A549 (cell line): ENCODE measurements around the gene LMNB1. TPM values are rescaled to one million over a fixed set of nuclear protein-coding genes. Genes with fewer than 3 reads are reported as not detected.

Experiments used
- ATAC-seq, 2 experiments: fragments of 200-7000 bp in 1 of 2; fragments of >200 bp in 1 of 2; cut with Nextera tagmentation in 1 of 2; cut with Tn5 transposase in 1 of 2; 3 replicates each; pipeline versions ENCODE4 v1.8.0 to v1.9.1; 2018 to 2020; ENCODE audit warnings: mild to moderate bottlenecking in 1 of 2, moderate library complexity in 1 of 2
- CTCF ChIA-PET: fragments of 300-600 bp; sonication (Branson Sonifier 250); formaldehyde crosslinking; extraction: SDS; loops from one replicate; lab custom pipeline; 2021; ENCODE audit warnings: antibody characterized with exemption, inconsistent platforms; lab: Yijun Ruan, JAX
- POLR2A ChIA-PET: fragments of 350-600 bp; formaldehyde crosslinking; extraction: SDS; loops from one replicate; lab custom pipeline; 2021; ENCODE audit warnings: antibody characterized with exemption, inconsistent platforms; lab: Yijun Ruan, JAX
- DNase-seq, 2 experiments: peaks; one replicate each; pipeline versions ENCODE4 v3.0.0 to v3.0.0-alpha.2; 2011 to 2016; ENCODE audit warnings: low read depth in 1 of 2, low spot score in 1 of 2
- FAIRE-seq: peaks from 2 replicates; lab custom pipeline; 2011; peaks lifted over from hg19 to GRCh38; lab: Jason Lieb, UNC
- H3K27ac ChIP-seq, 2 experiments: fragments of >200 bp; sonication (Bioruptor Twin); formaldehyde crosslinking; 3 replicates each; pipeline ENCODE4 v1.5.1; 2016 to 2017
- H3K4me1 ChIP-seq: fragments of >200 bp; sonication (Bioruptor Twin); formaldehyde crosslinking; 3 replicates; pipeline ENCODE4 v1.6.1; 2016
- H3K4me2 ChIP-seq: fragments of >200 bp; sonication (Bioruptor Twin); formaldehyde crosslinking; 3 replicates; pipeline ENCODE4 v1.6.1; 2016
- H3K4me3 ChIP-seq: fragments of >200 bp; sonication (Bioruptor Twin); formaldehyde crosslinking; 3 replicates; pipeline ENCODE4 v1.5.1; 2016
- H3K9me3 ChIP-seq: fragments of >200 bp; sonication (Bioruptor Twin); formaldehyde crosslinking; 3 replicates; pipeline ENCODE4 v1.6.1; 2016
- ATOH8 ChIP-seq: fragments of 250-450 bp; sonication (Bioruptor Pico); IDR thresholded peaks from 2 replicates; pipeline ENCODE4 v1.5.0; 2020; ENCODE audit warnings: low read depth, mild to moderate bottlenecking, moderate library complexity
- CBX8 ChIP-seq: fragments of 200-600 bp; sonication (generic); IDR thresholded peaks from 2 replicates; pipeline ENCODE4 v1.6.1; 2016
- CEBPB ChIP-seq, 2 experiments: fragments of >200 bp in 1 of 2; sonication (Bioruptor Twin) in 1 of 2; formaldehyde crosslinking in 1 of 2; IDR thresholded peaks; 2 replicates each; pipeline ENCODE4 v1.6.1; 2012 to 2016
- FOSB ChIP-seq: fragments of 250-450 bp; sonication (Bioruptor Pico); IDR thresholded peaks from 2 replicates; pipeline ENCODE4 v1.5.0; 2020; ENCODE audit warnings: mild to moderate bottlenecking, moderate library complexity
- FOSL2 ChIP-seq, 2 experiments: fragments of 450-650 bp in 1 of 2; fragments of >200 bp in 1 of 2; sonication (Bioruptor Twin) in 1 of 2; formaldehyde crosslinking; IDR thresholded peaks; 2 replicates each; pipeline versions ENCODE4 v1.5.0 to v1.6.1; 2016 to 2020; ENCODE audit warnings: mild to moderate bottlenecking in 1 of 2, moderate library complexity in 1 of 2
- HDAC2 ChIP-seq: fragments of 200-600 bp; sonication (generic); IDR thresholded peaks from 2 replicates; pipeline ENCODE4 v1.6.1; 2016
- HOXA7 ChIP-seq: fragments of 250-450 bp; sonication (Bioruptor Pico); IDR thresholded peaks from 2 replicates; pipeline ENCODE4 v1.5.0; 2020; ENCODE audit warnings: mild to moderate bottlenecking, moderate library complexity
- HOXB13 ChIP-seq: fragments of 250-450 bp; sonication (Bioruptor Pico); IDR thresholded peaks from 2 replicates; pipeline ENCODE4 v1.5.0; 2020; ENCODE audit warnings: low read depth, mild to moderate bottlenecking, moderate library complexity
- HOXB5 ChIP-seq: fragments of 250-450 bp; sonication (Bioruptor Pico); IDR thresholded peaks from 2 replicates; pipeline ENCODE4 v1.5.0; 2020; ENCODE audit warnings: mild to moderate bottlenecking, moderate library complexity
- JUN ChIP-seq, 2 experiments: fragments of >200 bp; sonication (Bioruptor Twin); formaldehyde crosslinking; IDR thresholded peaks; 2 replicates in 1 of 2; 3 replicates in 1 of 2; pipeline ENCODE4 v1.6.1; 2016 to 2017
- JUNB ChIP-seq: fragments of >200 bp; sonication (Bioruptor Twin); formaldehyde crosslinking; IDR thresholded peaks from 2 replicates; pipeline ENCODE4 v1.6.1; 2016
- MAFK ChIP-seq: fragments of 450-650 bp; IDR thresholded peaks from 2 replicates; pipeline ENCODE4 v1.6.1; 2014; ENCODE audit not compliant: partially characterized antibody
- NFE2L2 ChIP-seq: fragments of 150-350 bp; conservative IDR thresholded peaks from 2 replicates; pipeline ENCODE4 v1.6.1; 2014; ENCODE audit warnings: low read length
- POLR2A ChIP-seq: IDR thresholded peaks from 2 replicates; pipeline ENCODE4 v1.6.1; 2012; ENCODE audit warnings: mild to moderate bottlenecking, low read length
- POLR2AphosphoS2 ChIP-seq: conservative IDR thresholded peaks from 2 replicates; pipeline ENCODE4 v1.6.1; 2012; ENCODE audit warnings: low read length, improper control_type of control experiment, inconsistent platforms
- RARB ChIP-seq: fragments of 250-450 bp; sonication (Bioruptor Pico); IDR thresholded peaks from 2 replicates; pipeline ENCODE4 v1.8.0; 2021; ENCODE audit warnings: mild to moderate bottlenecking, moderate library complexity
- RFX5 ChIP-seq: fragments of 450-650 bp; IDR thresholded peaks from 2 replicates; pipeline ENCODE4 v1.7.1; 2014; ENCODE audit warnings: antibody characterized with exemption, mild to moderate bottlenecking, moderate library complexity
- TFCP2L1 ChIP-seq: fragments of 250-450 bp; sonication (Bioruptor Pico); IDR thresholded peaks from 2 replicates; pipeline ENCODE4 v1.5.0; 2021; ENCODE audit warnings: mild to moderate bottlenecking
- TP53 ChIP-seq: fragments of 250-450 bp; sonication (Bioruptor Pico); IDR thresholded peaks from 2 replicates; pipeline ENCODE4 v1.5.0; 2021; ENCODE audit warnings: mild to moderate bottlenecking, moderate library complexity
- USF2 ChIP-seq: fragments of 450-650 bp; IDR thresholded peaks from 2 replicates; pipeline ENCODE4 v1.6.1; 2014; ENCODE audit warnings: antibody characterized with exemption
- ZC3H11A ChIP-seq: fragments of 450-650 bp; IDR thresholded peaks from 2 replicates; pipeline ENCODE4 v1.6.1; 2014; ENCODE audit warnings: antibody characterized with exemption, mild to moderate bottlenecking
- ZSCAN20 ChIP-seq: fragments of 250-450 bp; sonication (Bioruptor Pico); IDR thresholded peaks from 2 replicates; pipeline ENCODE4 v1.8.0; 2022; ENCODE audit warnings: mild to moderate bottlenecking, moderate library complexity
- WGBS: methylation state at CpG from one replicate; pipeline ENCODE4 v1.1.6; 2017; ENCODE audit errors: missing lambda C conversion rate; 5-methylcytosine and 5-hydroxymethylcytosine counted together
- polyA plus RNA-seq, 4 experiments: library from polyadenylated mRNA; depleted of rRNA in 3 of 4; stranded (reverse); fragments of >200 nt; fragmentation: RNase III in 1 of 4; extraction: RNeasy Plus Mini Kit Qiagen cat#74134 plus additional on column Dnase treatment in 1 of 4; gene quantifications; 2 replicates in 3 of 4; 3 replicates in 1 of 4; pipeline ENCODE4 v1.2.3, GENCODE V29; 2011 to 2017
- TF ChIP-seq, protein P1 (sequence below): IDR thresholded peaks from 2 replicates; pipeline ENCODE4 v1.6.1; 2012
- TF ChIP-seq, protein P2 (sequence below): fragments of 150-350 bp; IDR thresholded peaks from 2 replicates; pipeline ENCODE4 v1.6.1; 2014; ENCODE audit warnings: low read depth, mild to moderate bottlenecking, low read length
- TF ChIP-seq, protein P3 (sequence below): fragments of 250-450 bp; sonication (Bioruptor Pico); IDR thresholded peaks from 2 replicates; pipeline ENCODE4 v1.5.0; 2021; ENCODE audit warnings: mild to moderate bottlenecking, moderate library complexity, borderline replicate concordance

LMNB1 gene
- polyA plus RNA-seq, 2 of the 4 experiments (the other 2 are of a cell fraction), result 45.9 to 55.6 TPM

GRCh38 chr5:126809916-126810315, 33.0 kb downstream of the LMNB1 start:
- WGBS, result 89% methylated on average over 7 of the region's 7 CpGs
- DNase-seq (no peak), FAIRE-seq (no peak), ATAC-seq (no peak)
- Histone ChIP-seq H3K9me3 (no peaks in the 10 kb centered on the region), H3K4me3 (no peak overlapping the region), H3K27ac (no peak overlapping the region), H3K4me1 (peaks cover 13% of the 10 kb centered on the region), H3K4me2 (no peak overlapping the region)
- TF ChIP-seq POLR2AphosphoS2 (no peak), TFCP2L1 (CRISPR knock-in tag) (no peak), RFX5 (no peak), ZSCAN20 (CRISPR knock-in tag) (no peak), CEBPB (IDR thresholded peaks at IDR 0.05) (no peak)
- ChIA-PET POLR2A (interaction anchor here (0.5 kb wide), 1 partner anchor 268 kb away, joined by 3 read pairs; no protein-coding TSS in a partner anchor), CTCF (interaction anchor here (1.0 to 3.7 kb wide), 6 partner anchors 14 to 135 kb away, joined by 3 to 19 read pairs (median 5); no protein-coding TSS in a partner anchor)

DNA sequence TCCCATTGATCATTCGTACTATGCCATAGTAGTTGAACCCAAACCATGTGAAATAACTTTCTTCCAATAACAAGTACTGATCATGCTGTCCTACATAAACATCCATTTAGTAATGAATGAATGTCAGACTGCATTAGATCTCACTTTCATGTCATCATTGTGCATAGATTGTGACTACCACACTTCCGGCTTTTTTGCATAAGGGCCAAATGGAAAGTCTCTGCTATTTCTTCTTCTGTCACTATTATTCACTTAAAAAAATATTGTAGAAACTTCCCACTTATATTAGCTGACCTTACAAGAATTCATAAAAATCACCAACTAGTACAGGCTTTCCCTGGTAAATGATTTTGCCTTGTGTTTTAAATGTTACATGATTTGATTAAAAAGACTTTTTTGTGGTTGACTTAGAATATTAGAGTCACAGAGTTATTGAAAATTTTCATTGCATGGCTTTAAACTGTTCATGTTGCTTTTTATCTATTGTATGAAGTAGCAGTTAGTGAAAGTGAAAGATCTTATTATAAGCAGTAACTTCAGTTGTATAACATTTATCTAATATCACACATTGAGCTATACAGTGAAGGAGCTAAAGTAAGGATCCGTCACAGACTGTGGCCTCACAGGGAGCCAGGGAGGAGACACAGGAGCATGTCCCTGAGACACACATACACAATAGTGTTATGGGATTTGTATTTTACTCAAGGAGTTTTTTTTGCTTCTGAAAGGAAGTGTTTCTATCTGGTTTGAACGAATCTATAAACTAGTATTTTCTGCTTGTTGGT, 33.9 kb downstream of the LMNB1 start:
- H3K9me3 ChIP-seq, result no peaks in the 10 kb centered on the region
- H3K4me1 ChIP-seq, result peaks cover 19% of the 10 kb centered on the region
- no peak overlapping the region for H3K27ac ChIP-seq
- FAIRE-seq (no peak), DNase-seq (no peak), ATAC-seq (no peak)
- ChIA-PET CTCF (interaction anchor here (0.6 to 3.7 kb wide), 8 partner anchors 9 to 683 kb away, joined by 3 to 19 read pairs (median 4); no protein-coding TSS in a partner anchor), POLR2A (interaction anchor here (0.5 kb wide), 1 partner anchor 269 kb away, joined by 3 read pairs; no protein-coding TSS in a partner anchor)
- no peak overlapping the region for H3K4me3 ChIP-seq
- 95% methylated on average over 4 of the region's 4 CpGs for WGBS
- TF ChIP-seq ATOH8 (CRISPR knock-in tag), result no peak
- TF ChIP-seq TP53 (CRISPR knock-in tag), result no peak
- no peak for TF ChIP-seq USF2
- TF ChIP-seq HDAC2, result no peak
- TF ChIP-seq FOSB, result no peak
- TF ChIP-seq NFE2L2, result no peak
- TF ChIP-seq, protein P1, sequence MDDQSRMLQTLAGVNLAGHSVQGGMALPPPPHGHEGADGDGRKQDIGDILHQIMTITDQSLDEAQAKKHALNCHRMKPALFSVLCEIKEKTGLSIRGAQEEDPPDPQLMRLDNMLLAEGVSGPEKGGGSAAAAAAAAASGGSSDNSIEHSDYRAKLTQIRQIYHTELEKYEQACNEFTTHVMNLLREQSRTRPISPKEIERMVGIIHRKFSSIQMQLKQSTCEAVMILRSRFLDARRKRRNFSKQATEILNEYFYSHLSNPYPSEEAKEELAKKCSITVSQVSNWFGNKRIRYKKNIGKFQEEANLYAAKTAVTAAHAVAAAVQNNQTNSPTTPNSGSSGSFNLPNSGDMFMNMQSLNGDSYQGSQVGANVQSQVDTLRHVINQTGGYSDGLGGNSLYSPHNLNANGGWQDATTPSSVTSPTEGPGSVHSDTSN, result no peak
- no peak for TF ChIP-seq POLR2A
- H3K4me2 ChIP-seq, result no peak overlapping the region

GRCh38 chr5:126811515-126812198, 34.7 kb downstream of the LMNB1 start:
- CTCF ChIA-PET, result interaction anchor here (0.6 to 3.7 kb wide), 10 partner anchors 10 to 682 kb away, joined by 3 to 19 read pairs (median 3); no protein-coding TSS in a partner anchor
- no peak for FAIRE-seq
- WGBS, result 85% methylated on average over 6 of the region's 6 CpGs
- TF ChIP-seq HOXB13 (CRISPR knock-in tag), result no peak
- TF ChIP-seq CBX8, result no peak
- no peak for TF ChIP-seq RARB (CRISPR knock-in tag)
- TF ChIP-seq HOXA7, result no peak
- no peak for TF ChIP-seq JUNB
- TF ChIP-seq, protein P1, result no peak
- no peak for TF ChIP-seq POLR2AphosphoS2
- TF ChIP-seq ZC3H11A, result no peak
- no peak for TF ChIP-seq FOSL2 (IDR thresholded peaks at IDR 0.05)
- no peak for TF ChIP-seq FOSL2 (CRISPR knock-in tag; IDR thresholded peaks at IDR 0.05)
- no peak for TF ChIP-seq MAFK
- no peak for TF ChIP-seq HOXB5 (CRISPR knock-in tag)
- TF ChIP-seq FOSB, result no peak
- TF ChIP-seq, protein P2, sequence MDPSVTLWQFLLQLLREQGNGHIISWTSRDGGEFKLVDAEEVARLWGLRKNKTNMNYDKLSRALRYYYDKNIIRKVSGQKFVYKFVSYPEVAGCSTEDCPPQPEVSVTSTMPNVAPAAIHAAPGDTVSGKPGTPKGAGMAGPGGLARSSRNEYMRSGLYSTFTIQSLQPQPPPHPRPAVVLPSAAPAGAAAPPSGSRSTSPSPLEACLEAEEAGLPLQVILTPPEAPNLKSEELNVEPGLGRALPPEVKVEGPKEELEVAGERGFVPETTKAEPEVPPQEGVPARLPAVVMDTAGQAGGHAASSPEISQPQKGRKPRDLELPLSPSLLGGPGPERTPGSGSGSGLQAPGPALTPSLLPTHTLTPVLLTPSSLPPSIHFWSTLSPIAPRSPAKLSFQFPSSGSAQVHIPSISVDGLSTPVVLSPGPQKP, result no peak
- TF ChIP-seq POLR2A, result no peak
- TF ChIP-seq, protein P3, sequence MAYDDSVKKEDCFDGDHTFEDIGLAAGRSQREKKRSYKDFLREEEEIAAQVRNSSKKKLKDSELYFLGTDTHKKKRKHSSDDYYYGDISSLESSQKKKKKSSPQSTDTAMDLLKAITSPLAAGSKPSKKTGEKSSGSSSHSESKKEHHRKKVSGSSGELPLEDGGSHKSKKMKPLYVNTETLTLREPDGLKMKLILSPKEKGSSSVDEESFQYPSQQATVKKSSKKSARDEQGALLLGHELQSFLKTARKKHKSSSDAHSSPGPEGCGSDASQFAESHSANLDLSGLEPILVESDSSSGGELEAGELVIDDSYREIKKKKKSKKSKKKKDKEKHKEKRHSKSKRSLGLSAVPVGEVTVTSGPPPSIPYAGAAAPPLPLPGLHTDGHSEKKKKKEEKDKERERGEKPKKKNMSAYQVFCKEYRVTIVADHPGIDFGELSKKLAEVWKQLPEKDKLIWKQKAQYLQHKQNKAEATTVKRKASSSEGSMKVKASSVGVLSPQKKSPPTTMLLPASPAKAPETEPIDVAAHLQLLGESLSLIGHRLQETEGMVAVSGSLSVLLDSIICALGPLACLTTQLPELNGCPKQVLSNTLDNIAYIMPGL, result no peak
- TF ChIP-seq JUN (IDR thresholded peaks at IDR 0.05), result no peak

More at GRCh38 chr5:126811515-126812198, 34.7 kb downstream of the LMNB1 start:
- no peak for ATAC-seq
- no peak overlapping the region for H3K4me3 ChIP-seq
- peaks cover 19% of the 10 kb centered on the region for H3K4me1 ChIP-seq
- H3K27ac ChIP-seq, result no peak overlapping the region
- POLR2A ChIA-PET, result no interaction called here
- no peaks in the 10 kb centered on the region for H3K9me3 ChIP-seq
- no peak overlapping the region for H3K4me2 ChIP-seq
- DNase-seq, result no peak
